HG03103 (cell line): ENCODE results near the gene SMIM14.
"Not testable (repeated sequence)": the region's sequence is repeated elsewhere in the genome, so short reads cannot be mapped to it uniquely, and the experiment has no call there.

ENCODE experiments used
- ATAC-seq: cut with Tn5 transposase; IDR thresholded peaks from one replicate; pipeline ENCODE4 v1.9.1; 2021; ENCODE audit warnings: low read depth; ENCODE audit not compliant: unreplicated experiment

Gene SMIM14

DNA sequence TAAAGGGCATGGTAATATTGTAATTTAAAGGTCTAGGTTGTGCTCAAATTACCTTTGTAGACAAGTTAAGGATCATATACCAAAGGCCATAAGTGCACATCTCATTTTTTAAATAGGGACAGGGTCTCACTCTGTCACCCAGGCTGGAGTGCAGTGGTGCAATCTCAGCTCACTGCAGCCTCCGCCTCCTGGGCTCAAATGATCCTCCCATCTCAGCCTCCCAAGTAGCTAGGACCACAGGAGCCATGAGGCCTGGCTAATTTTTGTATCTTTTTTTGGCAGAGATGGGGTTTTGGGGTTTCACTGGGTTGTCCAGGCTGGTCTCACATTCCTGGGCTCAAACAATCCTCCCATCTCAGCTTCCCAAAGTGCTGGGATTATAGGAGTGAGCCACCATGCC is 124.4 kb downstream of the SMIM14 start:
- not testable (repeated sequence) for ATAC-seq

GRCh38 chr4:39510348-39510929 is 128.2 kb downstream of the SMIM14 start:
- ATAC-seq = no peak

DNA sequence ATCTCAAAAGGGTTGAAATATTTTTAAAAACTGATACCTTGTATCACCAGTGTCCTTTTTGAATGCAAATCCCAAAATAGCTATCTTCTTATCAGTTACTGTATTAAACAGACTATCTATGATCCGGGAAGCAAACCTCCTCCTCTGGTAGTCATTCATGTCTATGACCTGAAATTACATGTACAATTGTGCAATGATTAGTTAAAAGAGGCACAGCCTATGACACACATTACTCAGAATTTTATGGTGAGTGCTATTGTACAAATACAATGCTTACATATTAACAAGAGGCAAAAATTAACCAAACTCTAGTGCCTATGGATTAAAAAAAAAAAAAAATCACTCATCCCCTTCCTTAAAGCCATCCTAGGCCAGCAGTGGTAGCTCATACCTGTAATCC is 133.1 kb downstream of the SMIM14 start:
- ATAC-seq = no peak

- no peak for ATAC-seq
Measured at GRCh38 chr4:39504538-39504937, 134.1 kb downstream of the SMIM14 start.

GRCh38 chr4:39502664-39503035 is 136.0 kb downstream of the SMIM14 start:
- ATAC-seq = not testable (repeated sequence)

GRCh38 chr4:39502019-39502663 is 136.5 kb downstream of the SMIM14 start:
- no peak for ATAC-seq

DNA sequence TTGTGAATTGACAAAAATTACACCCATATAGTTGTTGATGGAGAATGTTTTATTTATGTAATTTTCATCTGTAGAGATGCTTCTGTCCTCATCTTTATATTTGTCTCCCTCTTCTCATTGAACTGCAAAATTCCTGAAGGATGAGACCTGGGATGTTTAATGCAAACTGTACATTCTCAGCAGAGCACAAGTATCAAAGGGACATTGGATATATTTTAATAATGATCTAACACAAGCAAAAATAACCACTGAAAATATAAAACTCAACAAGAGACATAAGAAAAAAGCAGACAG is 140.0 kb downstream of the SMIM14 start:
- no peak for ATAC-seq

- no peak for ATAC-seq
Measured at GRCh38 chr4:39497909-39498726, 140.5 kb downstream of the SMIM14 start.
